ENCODE results near the gene LIF.

DNA sequence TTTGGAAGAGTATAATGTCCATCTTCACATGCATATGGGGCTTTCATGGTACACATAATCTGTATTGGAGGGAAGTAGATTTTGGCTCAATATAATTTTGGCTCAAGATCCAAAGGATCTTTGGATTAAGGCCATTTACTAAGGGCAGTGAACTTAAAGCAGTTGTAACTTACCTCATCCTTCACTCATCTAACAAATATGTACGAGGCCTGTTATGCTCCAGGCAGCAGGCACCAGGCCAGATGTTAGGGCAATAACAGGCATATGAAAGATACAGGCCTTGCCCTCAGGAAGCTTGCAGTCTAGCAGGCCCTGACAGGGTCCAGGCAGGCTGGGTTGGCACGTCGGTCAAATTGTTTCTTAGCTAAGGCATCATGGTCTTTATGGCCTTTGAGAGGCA lies 44.6 kb downstream of the LIF start:
- TF ChIP-seq, protein P1, sequence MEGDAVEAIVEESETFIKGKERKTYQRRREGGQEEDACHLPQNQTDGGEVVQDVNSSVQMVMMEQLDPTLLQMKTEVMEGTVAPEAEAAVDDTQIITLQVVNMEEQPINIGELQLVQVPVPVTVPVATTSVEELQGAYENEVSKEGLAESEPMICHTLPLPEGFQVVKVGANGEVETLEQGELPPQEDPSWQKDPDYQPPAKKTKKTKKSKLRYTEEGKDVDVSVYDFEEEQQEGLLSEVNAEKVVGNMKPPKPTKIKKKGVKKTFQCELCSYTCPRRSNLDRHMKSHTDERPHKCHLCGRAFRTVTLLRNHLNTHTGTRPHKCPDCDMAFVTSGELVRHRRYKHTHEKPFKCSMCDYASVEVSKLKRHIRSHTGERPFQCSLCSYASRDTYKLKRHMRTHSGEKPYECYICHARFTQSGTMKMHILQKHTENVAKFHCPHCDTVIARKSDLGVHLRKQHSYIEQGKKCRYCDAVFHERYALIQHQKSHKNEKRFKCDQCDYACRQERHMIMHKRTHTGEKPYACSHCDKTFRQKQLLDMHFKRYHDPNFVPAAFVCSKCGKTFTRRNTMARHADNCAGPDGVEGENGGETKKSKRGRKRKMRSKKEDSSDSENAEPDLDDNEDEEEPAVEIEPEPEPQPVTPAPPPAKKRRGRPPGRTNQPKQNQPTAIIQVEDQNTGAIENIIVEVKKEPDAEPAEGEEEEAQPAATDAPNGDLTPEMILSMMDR (IDR thresholded peaks at IDR 0.05), result no peak
- no peak for TF ChIP-seq ZFX (IDR thresholded peaks at IDR 0.05; ENCODE audit: borderline replicate concordance)

All from 22Rv1 (cell line).